Epithelial cell of proximal tubule (primary cell): ENCODE results near the gene DLG3. TPM values are rescaled to one million over a fixed set of nuclear protein-coding genes. Genes with fewer than 3 reads are reported as not detected.
"Not testable (repeated sequence)": the region's sequence is repeated elsewhere in the genome, so short reads cannot be mapped to it uniquely, and the experiment has no call there.

ENCODE experiments used
- DNase-seq: peaks from one replicate; pipeline ENCODE4 v3.0.0-alpha.2; 2011; ENCODE audit warnings: low read depth
- H3K4me3 ChIP-seq: 2 replicates; pipeline ENCODE4 v1.5.1; 2011; ENCODE audit warnings: low read depth, mild to moderate bottlenecking, low read length
- total RNA-seq: library from RNA; depleted of rRNA; stranded (reverse); fragments of >200 nt; gene quantifications from 2 replicates; pipeline ENCODE4 v1.2.3, GENCODE V29; 2015
- TF ChIP-seq, protein P1 (sequence below): conservative IDR thresholded peaks from 2 replicates; pipeline ENCODE4 v1.5.1; 2012; ENCODE audit warnings: low read depth, mild to moderate bottlenecking, low read length

Gene DLG3
- total RNA-seq, 1 donor from 2014 or later: 28.8 TPM

DNA sequence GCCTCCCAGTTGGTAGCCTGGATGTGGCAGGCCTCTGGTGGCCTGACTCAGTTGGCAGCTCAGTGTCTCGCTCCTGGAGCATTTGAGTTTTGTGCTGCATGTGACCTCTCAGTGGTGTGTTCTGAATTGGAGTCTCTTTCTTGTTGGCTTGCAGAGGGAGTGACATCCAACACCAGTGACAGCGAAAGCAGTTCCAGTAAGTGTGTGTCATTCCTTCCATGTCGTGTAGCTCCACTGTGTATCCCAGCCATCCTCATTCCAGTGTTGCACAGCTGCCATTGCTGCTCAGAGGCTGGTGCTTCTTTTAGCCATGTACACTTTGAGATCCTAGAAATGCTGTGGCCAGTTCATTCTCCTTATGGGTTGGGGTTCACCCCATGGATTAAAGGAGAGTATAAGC is 52.4 kb downstream of the DLG3 start:
- H3K4me3 ChIP-seq: no peak overlapping the region
- TF ChIP-seq, protein P1, sequence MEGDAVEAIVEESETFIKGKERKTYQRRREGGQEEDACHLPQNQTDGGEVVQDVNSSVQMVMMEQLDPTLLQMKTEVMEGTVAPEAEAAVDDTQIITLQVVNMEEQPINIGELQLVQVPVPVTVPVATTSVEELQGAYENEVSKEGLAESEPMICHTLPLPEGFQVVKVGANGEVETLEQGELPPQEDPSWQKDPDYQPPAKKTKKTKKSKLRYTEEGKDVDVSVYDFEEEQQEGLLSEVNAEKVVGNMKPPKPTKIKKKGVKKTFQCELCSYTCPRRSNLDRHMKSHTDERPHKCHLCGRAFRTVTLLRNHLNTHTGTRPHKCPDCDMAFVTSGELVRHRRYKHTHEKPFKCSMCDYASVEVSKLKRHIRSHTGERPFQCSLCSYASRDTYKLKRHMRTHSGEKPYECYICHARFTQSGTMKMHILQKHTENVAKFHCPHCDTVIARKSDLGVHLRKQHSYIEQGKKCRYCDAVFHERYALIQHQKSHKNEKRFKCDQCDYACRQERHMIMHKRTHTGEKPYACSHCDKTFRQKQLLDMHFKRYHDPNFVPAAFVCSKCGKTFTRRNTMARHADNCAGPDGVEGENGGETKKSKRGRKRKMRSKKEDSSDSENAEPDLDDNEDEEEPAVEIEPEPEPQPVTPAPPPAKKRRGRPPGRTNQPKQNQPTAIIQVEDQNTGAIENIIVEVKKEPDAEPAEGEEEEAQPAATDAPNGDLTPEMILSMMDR: no peak
- DNase-seq: no peak

DNA sequence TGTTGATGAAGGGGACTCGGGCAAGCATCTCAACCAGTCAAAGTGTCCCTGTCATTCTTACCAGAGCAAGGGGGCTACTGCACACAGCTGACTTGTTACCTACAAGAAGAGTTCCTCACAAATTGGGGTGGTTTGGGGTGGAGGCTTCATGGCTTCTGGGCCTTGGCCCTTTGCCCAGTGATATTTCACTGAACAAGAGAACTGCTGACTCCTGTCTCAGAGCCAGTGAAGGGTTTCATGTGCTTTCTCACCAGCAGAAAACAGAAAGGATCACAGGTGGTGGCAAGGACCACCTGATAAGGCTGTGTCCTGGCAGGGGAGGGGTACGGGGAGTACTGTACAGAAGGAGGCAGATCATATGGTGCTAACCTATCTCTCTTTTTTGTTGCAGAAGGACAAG is 53.5 kb downstream of the DLG3 start:
- no peak overlapping the region for H3K4me3 ChIP-seq
- TF ChIP-seq, protein P1: no peak
- no peak for DNase-seq

DNA sequence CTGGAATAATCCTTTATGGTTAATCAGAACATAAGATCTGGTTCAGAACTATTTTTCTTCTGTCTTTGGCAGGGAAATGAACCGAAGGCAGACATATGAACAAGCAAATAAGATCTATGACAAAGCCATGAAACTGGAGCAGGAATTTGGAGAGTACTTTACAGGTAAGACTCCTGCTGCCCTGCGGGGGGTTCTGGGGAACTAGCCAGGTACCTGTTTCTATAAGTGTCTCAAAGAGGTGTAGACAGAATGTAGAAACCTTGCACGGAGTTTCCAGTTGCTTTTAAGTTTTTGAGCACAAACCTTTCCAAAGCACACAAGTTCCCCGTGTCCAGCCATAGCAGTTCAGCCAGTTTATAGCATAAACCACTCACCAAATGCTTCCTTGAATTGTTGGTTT is 56.2 kb downstream of the DLG3 start:
- H3K4me3 ChIP-seq: no peak overlapping the region
- no peak for DNase-seq
- TF ChIP-seq, protein P1: no peak

DNA sequence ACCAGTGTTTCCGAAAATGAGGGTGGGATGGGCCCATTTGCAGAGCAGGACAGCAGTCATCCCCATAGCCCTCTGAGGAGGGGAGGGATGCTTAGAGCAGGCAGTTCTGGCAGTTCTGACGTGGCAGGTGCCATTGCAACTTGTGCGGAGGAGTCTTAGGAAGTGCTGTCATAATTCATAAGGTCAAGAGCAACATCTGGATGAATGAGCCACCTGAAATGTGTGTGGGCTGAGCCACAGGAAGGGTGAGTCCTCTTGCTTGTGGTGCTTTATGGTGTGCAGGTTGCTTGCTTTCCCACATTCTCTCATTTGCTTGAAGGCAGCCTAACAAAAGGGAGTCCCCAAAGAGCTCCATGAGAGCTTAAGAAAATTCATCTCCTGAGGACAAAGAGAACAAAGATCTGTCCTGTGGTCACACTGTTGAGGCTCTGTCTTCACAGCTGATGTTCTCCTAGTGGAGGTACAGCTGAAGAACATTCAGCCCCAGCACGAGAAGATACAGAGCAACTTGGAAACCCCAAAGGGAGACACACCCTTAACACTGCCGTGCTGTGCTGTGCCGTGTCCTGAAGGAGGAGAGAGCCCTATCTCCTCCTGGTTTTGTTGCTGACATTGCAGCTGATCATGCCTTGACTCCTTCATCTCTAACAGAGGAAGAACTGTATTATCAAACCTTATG is 60.3 kb downstream of the DLG3 start:
- H3K4me3 ChIP-seq: no peak overlapping the region
- DNase-seq: no peak
- TF ChIP-seq, protein P1: no peak

DNA sequence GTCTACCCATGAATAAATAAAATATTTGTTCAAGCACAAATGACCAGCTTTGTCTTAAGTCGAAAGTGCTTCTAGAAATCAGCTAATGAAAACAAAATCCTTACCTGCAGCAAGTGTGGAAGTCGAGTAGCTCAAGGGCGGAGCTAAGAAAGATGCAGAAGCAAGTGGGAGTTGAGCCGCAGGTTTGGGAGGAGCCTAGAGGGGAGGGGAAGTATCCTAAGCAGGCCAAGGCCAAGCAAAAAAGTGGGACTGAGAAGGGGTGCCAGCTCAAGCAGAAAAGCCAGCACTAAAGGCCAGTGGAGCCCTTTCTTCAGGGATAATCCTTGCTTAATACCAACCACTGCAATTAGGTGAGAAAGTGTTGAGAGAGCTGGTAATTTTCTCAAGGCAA is 60.8 kb downstream of the DLG3 start:
- TF ChIP-seq, protein P1: no peak
- H3K4me3 ChIP-seq: no peak overlapping the region
- DNase-seq: no peak

DNA sequence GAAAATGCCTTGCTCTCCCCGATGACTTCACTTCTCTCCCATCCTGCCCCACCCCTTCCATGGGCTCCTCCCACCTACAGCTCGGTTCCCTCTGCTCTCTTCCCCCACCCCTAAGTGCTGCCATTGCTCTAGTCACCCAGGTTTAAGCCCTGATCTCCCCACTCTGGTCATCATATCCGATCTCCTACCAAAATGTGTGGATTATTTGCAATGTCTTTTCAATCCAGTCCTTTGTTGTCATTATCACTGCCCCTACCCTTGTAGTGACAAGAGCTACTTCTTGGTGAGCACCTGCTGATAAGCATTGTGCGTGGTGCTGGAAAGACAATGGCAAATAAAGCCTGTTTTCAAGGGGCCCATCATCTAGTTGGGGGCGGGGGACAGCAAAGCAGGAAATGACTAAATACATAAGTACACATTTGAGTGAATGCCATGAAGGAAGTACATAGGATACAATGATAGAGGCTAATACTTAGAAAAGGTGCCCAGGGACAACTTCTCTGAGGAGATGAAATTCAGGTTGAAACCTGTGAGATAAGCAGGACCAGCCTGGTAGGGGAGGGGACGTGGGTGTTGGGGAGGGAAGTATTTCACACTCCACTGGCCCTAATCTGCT is 63.8 kb downstream of the DLG3 start:
- TF ChIP-seq, protein P1: no peak
- DNase-seq: no peak
- no peak overlapping the region for H3K4me3 ChIP-seq

DNA sequence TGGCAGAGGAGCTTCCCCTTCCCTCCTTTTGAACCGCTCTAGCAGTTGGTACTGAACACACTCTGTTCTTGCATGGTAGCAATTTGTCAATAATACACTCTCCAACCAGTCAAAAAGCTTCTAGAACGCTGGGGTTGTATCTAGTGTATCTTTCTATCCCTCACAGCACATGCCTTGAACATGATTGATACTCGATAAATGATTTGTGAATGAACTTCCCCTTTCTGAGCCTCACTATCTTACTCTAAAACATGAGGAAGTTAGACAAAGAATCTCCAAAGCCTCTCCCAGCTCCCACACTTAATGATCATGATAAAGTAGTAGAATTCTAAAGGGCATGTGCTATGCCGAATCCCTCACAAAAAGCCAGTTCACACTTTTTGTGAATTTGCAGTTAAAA is 64.4 kb downstream of the DLG3 start:
- no peak for DNase-seq
- no peak overlapping the region for H3K4me3 ChIP-seq
- TF ChIP-seq, protein P1: no peak

DNA sequence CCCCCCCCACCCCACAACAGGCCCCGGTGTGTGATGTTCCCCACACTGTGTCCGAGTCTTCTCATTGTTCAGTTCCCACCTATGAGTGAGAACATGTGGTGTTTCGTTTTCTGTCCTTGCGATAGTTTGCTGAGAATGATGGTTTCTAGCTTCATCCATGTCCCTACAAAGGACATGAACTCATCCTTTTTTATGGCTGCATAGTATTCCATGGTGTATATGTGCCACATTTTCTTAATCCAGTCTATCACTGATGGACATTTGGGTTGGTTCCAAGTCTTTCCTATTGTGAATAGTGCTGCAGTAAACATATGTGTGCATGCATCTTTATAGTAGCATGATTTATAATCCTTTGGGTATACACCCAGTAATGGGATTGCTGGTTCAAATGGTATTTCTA is 70.6 kb downstream of the DLG3 start:
- not testable (repeated sequence) for DNase-seq, H3K4me3 ChIP-seq

DNA sequence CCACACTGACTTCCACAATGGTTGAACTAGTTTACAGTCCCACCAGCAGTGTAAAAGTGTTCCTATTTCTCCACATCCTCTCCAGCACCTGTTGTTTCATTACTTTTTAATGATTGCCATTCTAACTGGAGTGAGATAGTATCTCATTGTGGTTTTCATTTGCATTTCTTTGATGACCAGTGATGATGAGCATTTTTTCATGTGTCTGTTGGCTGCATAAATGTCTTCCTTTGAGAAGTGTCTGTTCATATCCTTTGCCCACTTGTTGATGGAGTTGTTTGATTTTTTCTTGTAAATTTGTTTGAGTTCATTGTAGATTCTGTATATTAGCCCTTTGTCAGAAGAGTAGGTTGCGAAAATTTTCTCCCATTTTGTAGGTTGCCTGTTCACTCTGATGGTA is 71.1 kb downstream of the DLG3 start:
- H3K4me3 ChIP-seq: not testable (repeated sequence)

More for the DNA sequence above, 71.1 kb downstream of the DLG3 start:
- DNase-seq: not testable (repeated sequence)
